Common myeloid progenitor, CD34-positive (primary cell): ENCODE data around the gene MTRF1L.
A peak's percentile ranks its signal among the peaks of the same experiment; 100 is the strongest.

Experiments used
- CTCF ChIA-PET: fragments of 350-600 bp; sonication (Branson Sonifier 250); formaldehyde crosslinking; loops from one replicate; lab custom pipeline; 2021; ENCODE audit warnings: antibody characterized with exemption; lab: Charles Lee
- POLR2A ChIA-PET: fragments of 350-600 bp; sonication (Branson Sonifier 250); formaldehyde crosslinking; loops from one replicate; lab custom pipeline; 2021; ENCODE audit warnings: antibody characterized with exemption; lab: Charles Lee
- DNase-seq, 3 donors: peaks; one replicate each; pipeline versions ENCODE4 v3.0.0 to v3.0.0-alpha.2; 2013
- H3K27ac ChIP-seq, 2 experiments: 1 replicate in 1 of 2; 2 replicates in 1 of 2; pipeline ENCODE4 v1.7.0; 2013; ENCODE audit warnings: inconsistent platforms in 2 of 2, low read length in 2 of 2, mild to moderate bottlenecking in 2 of 2, low read depth in 1 of 2, moderate library complexity in 1 of 2; ENCODE audit not compliant: severe bottlenecking in 2 of 2, insufficient read depth in 1 of 2, poor library complexity in 1 of 2
- H3K27me3 ChIP-seq, 5 experiments: replicated peaks in 2 of 5; 1 replicate in 3 of 5; 2 replicates in 2 of 5; pipeline versions ENCODE4 v1.6.1 to v1.7.0; 2013; ENCODE audit warnings: low read length in 4 of 5, mild to moderate bottlenecking in 2 of 5, moderate library complexity in 2 of 5, inconsistent platforms in 1 of 5; ENCODE audit not compliant: insufficient read depth in 5 of 5, control insufficient read depth in 4 of 5
- H3K36me3 ChIP-seq, 4 experiments: 1 replicate in 2 of 4; 2 replicates in 2 of 4; pipeline versions ENCODE4 v1.6.1 to v1.7.0; 2013; ENCODE audit warnings: low read length in 3 of 4, control low read depth in 1 of 4, mild to moderate bottlenecking in 1 of 4; ENCODE audit not compliant: control insufficient read depth in 4 of 4, insufficient read depth in 4 of 4
- H3K4me1 ChIP-seq, 4 experiments: 1 replicate in 3 of 4; 2 replicates in 1 of 4; pipeline versions ENCODE4 v1.6.1 to v1.7.1; 2013; ENCODE audit warnings: low read length in 3 of 4, mild to moderate bottlenecking in 3 of 4, control low read depth in 1 of 4, inconsistent platforms in 1 of 4, moderate library complexity in 1 of 4; ENCODE audit not compliant: control insufficient read depth in 4 of 4, insufficient read depth in 4 of 4; ENCODE audit errors: control extremely low read depth in 1 of 4
- H3K4me3 ChIP-seq, 7 experiments: 1 replicate in 4 of 7; 2 replicates in 3 of 7; pipeline versions ENCODE4 v1.5.1 to v1.7.0; 2013; ENCODE audit warnings: mild to moderate bottlenecking in 7 of 7, low read length in 6 of 7, moderate library complexity in 6 of 7, inconsistent platforms in 2 of 7, low read depth in 2 of 7, control low read depth in 1 of 7; ENCODE audit not compliant: insufficient read depth in 4 of 7, control insufficient read depth in 1 of 7; ENCODE audit errors: extremely low read depth in 1 of 7
- H3K9me3 ChIP-seq, 5 experiments: 1 replicate in 4 of 5; 2 replicates in 1 of 5; pipeline versions ENCODE4 v1.6.1 to v1.7.1; 2013; ENCODE audit warnings: low read length in 4 of 5, mild to moderate bottlenecking in 2 of 5, inconsistent platforms in 1 of 5, low read depth in 1 of 5, moderate library complexity in 1 of 5; ENCODE audit not compliant: control insufficient read depth in 4 of 5, insufficient read depth in 2 of 5; ENCODE audit errors: control extremely low read depth in 1 of 5
- WGBS: methylation state at CpG from one replicate; pipeline ENCODE4 v1.1.5; 2013; ENCODE audit not compliant: insufficient coverage; 5-methylcytosine and 5-hydroxymethylcytosine counted together

Gene MTRF1L

GRCh38 chr6:153038378-153039057 is 36.0 kb upstream of the MTRF1L start:
- Histone ChIP-seq H3K36me3 (no peaks in the 10 kb centered on the region), H3K4me3 (no peak overlapping the region), H3K9me3 (no peaks in the 10 kb centered on the region), H3K27me3 (no peaks in the 10 kb centered on the region), H3K27ac (no peak overlapping the region), H3K4me1 (no peaks in the 10 kb centered on the region)
- no peak for DNase-seq
- ChIA-PET CTCF (interaction anchor here (1.1 kb wide), 1 partner anchor 193 kb away, joined by 3 read pairs; no protein-coding TSS in a partner anchor), POLR2A (no interaction called here)
- WGBS: 67% methylated on average over 3 of the region's 4 CpGs

GRCh38 chr6:153034139-153034538 is 31.6 kb upstream of the MTRF1L start:
- DNase-seq: no peak
- no peaks in the 10 kb centered on the region for H3K36me3 ChIP-seq
- WGBS: 94% methylated on average over 7 of the region's 9 CpGs
- no peaks in the 10 kb centered on the region for H3K9me3 ChIP-seq
- peaks cover 0 to 2% (median 0%) of the 10 kb centered on the region in 4 experiments for H3K4me1 ChIP-seq
- H3K27ac ChIP-seq: no peak overlapping the region
- CTCF ChIA-PET: interaction anchor here (0.5 to 1.7 kb wide), 7 partner anchors 58 to 478 kb away, joined by 3 to 5 read pairs (median 3); no protein-coding TSS in a partner anchor
- POLR2A ChIA-PET: no interaction called here
- no peak overlapping the region for H3K4me3 ChIP-seq
- no peaks in the 10 kb centered on the region for H3K27me3 ChIP-seq

- Histone ChIP-seq H3K4me1 (peaks cover 0 to 2% (median 0%) of the 10 kb centered on the region in 4 experiments), H3K4me3 (no peak overlapping the region), H3K36me3 (no peaks in the 10 kb centered on the region), H3K9me3 (no peaks in the 10 kb centered on the region), H3K27ac (no peak overlapping the region), H3K27me3 (no peaks in the 10 kb centered on the region)
- 67% methylated on average over 3 of the region's 9 CpGs for WGBS
- ChIA-PET CTCF (interaction anchor here (0.7 to 2.9 kb wide), 9 partner anchors 9 to 932 kb away, joined by 3 to 21 read pairs (median 3); no protein-coding TSS in a partner anchor), POLR2A (no interaction called here)
- peak; percentile 49 to 72 (median 69) for DNase-seq
Observed at GRCh38 chr6:153032255-153032882, 29.9 kb upstream of the MTRF1L start.

- CTCF ChIA-PET: interaction anchor here (0.8 to 2.9 kb wide), 9 partner anchors 10 to 1777 kb away, joined by 3 to 21 read pairs (median 3); no protein-coding TSS in a partner anchor
- DNase-seq: peak in 2 of 3 donors; percentile 18 to 44
- Histone ChIP-seq H3K27ac (no peak overlapping the region), H3K4me3 (no peak overlapping the region), H3K27me3 (no peaks in the 10 kb centered on the region), H3K4me1 (peaks cover 0 to 2% (median 0%) of the 10 kb centered on the region in 4 experiments), H3K9me3 (no peaks in the 10 kb centered on the region), H3K36me3 (no peaks in the 10 kb centered on the region)
- WGBS: no CpG with 5 or more reads among the region's 1 CpG
- POLR2A ChIA-PET: no interaction called here
Observed at GRCh38 chr6:153031335-153031955, 28.9 kb upstream of the MTRF1L start.

GRCh38 chr6:153028963-153029362 is 26.5 kb upstream of the MTRF1L start:
- no peak overlapping the region for H3K27ac ChIP-seq
- no peaks in the 10 kb centered on the region for H3K9me3 ChIP-seq
- WGBS: 100% methylated on average over 2 of the region's 4 CpGs
- POLR2A ChIA-PET: no interaction called here
- H3K36me3 ChIP-seq: no peaks in the 10 kb centered on the region
- no peaks in the 10 kb centered on the region for H3K27me3 ChIP-seq
- no peak for DNase-seq
- H3K4me3 ChIP-seq: no peak overlapping the region
- CTCF ChIA-PET: interaction anchor here (1.4 kb wide), 1 partner anchor 10 kb away, joined by 3 read pairs; no protein-coding TSS in a partner anchor
- peaks cover 0 to 6% (median 0%) of the 10 kb centered on the region in 4 experiments for H3K4me1 ChIP-seq

GRCh38 chr6:153028286-153028685 is 25.8 kb upstream of the MTRF1L start:
- WGBS: no CpG with 5 or more reads among the region's 2 CpGs
- no peaks in the 10 kb centered on the region for H3K27me3 ChIP-seq
- ChIA-PET CTCF (interaction anchor here (1.4 kb wide), 1 partner anchor 9 kb away, joined by 3 read pairs; no protein-coding TSS in a partner anchor), POLR2A (no interaction called here)
- no peaks in the 10 kb centered on the region for H3K9me3 ChIP-seq
- peaks cover 0 to 7% (median 0%) of the 10 kb centered on the region in 4 experiments for H3K4me1 ChIP-seq
- DNase-seq: no peak
- no peak overlapping the region for H3K4me3 ChIP-seq
- no peaks in the 10 kb centered on the region for H3K36me3 ChIP-seq
- H3K27ac ChIP-seq: no peak overlapping the region
